Endothelial cell (in vitro differentiated cells): Measurements from ENCODE around the gene COL5A1. TPM values are rescaled to one million over a fixed set of nuclear protein-coding genes. Genes with fewer than 3 reads are reported as not detected.

Source experiments
- DNase-seq: peaks from one replicate; pipeline ENCODE4 v3.0.0; 2021; ENCODE audit warnings: low spot score
- H3K27ac Mint-ChIP-seq: one replicate; pipeline ENCODE4 v1.8.0; 2021; ENCODE audit warnings: mixed read lengths, inconsistent platforms; ENCODE audit not compliant: unreplicated experiment
- H3K27me3 Mint-ChIP-seq: one replicate; pipeline ENCODE4 v1.8.0; 2021; ENCODE audit warnings: mild to moderate bottlenecking, moderate library complexity, mixed read lengths, inconsistent platforms; ENCODE audit not compliant: unreplicated experiment
- H3K36me3 Mint-ChIP-seq: one replicate; pipeline ENCODE4 v1.8.0; 2021; ENCODE audit warnings: mild to moderate bottlenecking, low read depth, mixed read lengths, inconsistent platforms; ENCODE audit not compliant: unreplicated experiment
- H3K4me1 Mint-ChIP-seq: one replicate; pipeline ENCODE4 v1.8.0; 2021; ENCODE audit warnings: mild to moderate bottlenecking, mixed read lengths, inconsistent platforms; ENCODE audit not compliant: unreplicated experiment
- H3K4me3 Mint-ChIP-seq: one replicate; pipeline ENCODE4 v1.8.0; 2021; ENCODE audit warnings: mild to moderate bottlenecking, mixed read lengths, inconsistent platforms; ENCODE audit not compliant: unreplicated experiment
- H3K9me3 Mint-ChIP-seq: one replicate; pipeline ENCODE4 v1.8.0; 2021; ENCODE audit warnings: mixed read lengths, inconsistent platforms; ENCODE audit not compliant: unreplicated experiment
- total RNA-seq: library from RNA; stranded (reverse); fragmentation: NEBNext Ultra II Directional; extraction: Animal tissue kit (Norgen Biotek cat#: 25700); gene quantifications from one replicate; pipeline ENCODE4 v1.2.1, GENCODE V29; 2021; ENCODE audit not compliant: unreplicated experiment
- TF ChIP-seq, protein P1 (sequence below): fragments of 200-600 bp; sonication (generic); IDR thresholded peaks from one replicate; pipeline ENCODE4 v1.5.0; 2021; ENCODE audit warnings: antibody characterized with exemption; ENCODE audit not compliant: unreplicated experiment

The COL5A1 gene
- total RNA-seq, 1 donor from 2014 or later: 24.3 TPM

DNA sequence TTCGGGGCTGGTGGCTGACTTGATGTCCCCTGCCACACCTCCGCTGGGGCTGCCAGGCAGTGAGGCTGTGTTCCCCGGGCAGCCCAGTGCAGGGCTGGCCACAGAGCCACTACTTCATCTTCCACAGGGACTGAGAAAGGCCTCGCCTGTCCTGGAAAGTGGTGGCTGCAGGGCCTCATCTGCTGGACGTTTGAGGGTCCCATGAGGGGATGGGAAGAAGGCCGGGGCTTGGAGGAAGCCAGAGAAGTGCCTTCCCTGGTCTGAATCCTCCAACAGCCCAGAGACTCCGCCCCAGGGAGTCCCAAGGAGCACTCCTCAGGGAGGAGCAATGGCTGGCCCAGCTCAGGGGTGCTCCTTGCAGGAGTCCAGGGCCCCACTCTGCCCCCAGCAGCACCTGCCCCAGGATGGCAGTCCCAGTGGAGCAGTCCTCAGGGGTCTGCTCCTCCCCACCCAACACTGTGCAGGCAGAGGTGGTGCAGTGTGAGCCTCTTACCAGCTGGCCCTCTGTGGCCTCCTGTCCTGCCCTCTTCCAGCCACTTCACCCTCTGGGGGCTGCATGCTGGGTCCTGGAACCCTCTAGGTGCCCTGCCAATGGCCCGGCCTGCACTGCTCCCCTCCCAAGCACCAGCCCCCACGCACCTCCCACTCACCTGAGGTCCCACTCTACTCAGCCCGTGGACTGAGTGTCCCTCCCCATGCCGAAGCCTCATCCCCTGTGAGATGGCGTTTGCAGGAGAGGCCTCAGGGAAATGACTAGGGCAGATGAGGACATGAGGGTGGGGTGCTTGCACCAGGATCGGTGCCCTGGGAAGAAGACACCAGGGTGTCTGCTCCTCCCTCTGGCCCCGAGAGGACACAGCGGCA lies 47.3 kb upstream of the COL5A1 start:
- Mint-ChIP-seq H3K9me3 (no peaks in the 10 kb centered on the region), H3K36me3 (no peaks in the 10 kb centered on the region), H3K4me1 (no peaks in the 10 kb centered on the region), H3K4me3 (no peak overlapping the region), H3K27me3 (peaks cover 9% of the 10 kb centered on the region), H3K27ac (no peak overlapping the region)
- TF ChIP-seq, protein P1, sequence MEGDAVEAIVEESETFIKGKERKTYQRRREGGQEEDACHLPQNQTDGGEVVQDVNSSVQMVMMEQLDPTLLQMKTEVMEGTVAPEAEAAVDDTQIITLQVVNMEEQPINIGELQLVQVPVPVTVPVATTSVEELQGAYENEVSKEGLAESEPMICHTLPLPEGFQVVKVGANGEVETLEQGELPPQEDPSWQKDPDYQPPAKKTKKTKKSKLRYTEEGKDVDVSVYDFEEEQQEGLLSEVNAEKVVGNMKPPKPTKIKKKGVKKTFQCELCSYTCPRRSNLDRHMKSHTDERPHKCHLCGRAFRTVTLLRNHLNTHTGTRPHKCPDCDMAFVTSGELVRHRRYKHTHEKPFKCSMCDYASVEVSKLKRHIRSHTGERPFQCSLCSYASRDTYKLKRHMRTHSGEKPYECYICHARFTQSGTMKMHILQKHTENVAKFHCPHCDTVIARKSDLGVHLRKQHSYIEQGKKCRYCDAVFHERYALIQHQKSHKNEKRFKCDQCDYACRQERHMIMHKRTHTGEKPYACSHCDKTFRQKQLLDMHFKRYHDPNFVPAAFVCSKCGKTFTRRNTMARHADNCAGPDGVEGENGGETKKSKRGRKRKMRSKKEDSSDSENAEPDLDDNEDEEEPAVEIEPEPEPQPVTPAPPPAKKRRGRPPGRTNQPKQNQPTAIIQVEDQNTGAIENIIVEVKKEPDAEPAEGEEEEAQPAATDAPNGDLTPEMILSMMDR: no peak
- peak; percentile 1 for DNase-seq

DNA sequence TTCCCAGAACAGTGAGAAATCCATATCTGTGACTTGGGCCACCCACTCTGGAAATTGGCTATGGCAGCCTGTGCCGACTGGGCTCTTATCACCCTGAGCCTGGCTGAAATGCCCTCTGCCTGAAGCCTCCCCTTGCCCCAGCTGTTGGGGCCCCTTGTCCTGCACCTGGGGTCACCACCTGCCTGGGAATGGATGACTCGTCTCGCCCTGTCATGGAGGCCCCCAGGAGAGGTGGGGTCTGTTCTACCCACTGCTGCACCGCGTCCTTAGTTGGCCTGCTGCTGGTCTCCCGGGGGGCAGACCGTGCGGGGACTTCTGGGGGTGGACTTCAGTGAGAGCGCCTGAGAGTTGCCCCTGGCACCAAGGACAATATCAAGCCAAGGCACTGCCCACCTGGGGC lies 46.6 kb upstream of the COL5A1 start:
- peak; percentile 5 for DNase-seq
- H3K27ac Mint-ChIP-seq: no peak overlapping the region
- TF ChIP-seq, protein P1: no peak
- peaks cover 9% of the 10 kb centered on the region for H3K27me3 Mint-ChIP-seq
- no peaks in the 10 kb centered on the region for H3K9me3 Mint-ChIP-seq
- no peak overlapping the region for H3K4me3 Mint-ChIP-seq
- H3K4me1 Mint-ChIP-seq: no peaks in the 10 kb centered on the region
- no peaks in the 10 kb centered on the region for H3K36me3 Mint-ChIP-seq

DNA sequence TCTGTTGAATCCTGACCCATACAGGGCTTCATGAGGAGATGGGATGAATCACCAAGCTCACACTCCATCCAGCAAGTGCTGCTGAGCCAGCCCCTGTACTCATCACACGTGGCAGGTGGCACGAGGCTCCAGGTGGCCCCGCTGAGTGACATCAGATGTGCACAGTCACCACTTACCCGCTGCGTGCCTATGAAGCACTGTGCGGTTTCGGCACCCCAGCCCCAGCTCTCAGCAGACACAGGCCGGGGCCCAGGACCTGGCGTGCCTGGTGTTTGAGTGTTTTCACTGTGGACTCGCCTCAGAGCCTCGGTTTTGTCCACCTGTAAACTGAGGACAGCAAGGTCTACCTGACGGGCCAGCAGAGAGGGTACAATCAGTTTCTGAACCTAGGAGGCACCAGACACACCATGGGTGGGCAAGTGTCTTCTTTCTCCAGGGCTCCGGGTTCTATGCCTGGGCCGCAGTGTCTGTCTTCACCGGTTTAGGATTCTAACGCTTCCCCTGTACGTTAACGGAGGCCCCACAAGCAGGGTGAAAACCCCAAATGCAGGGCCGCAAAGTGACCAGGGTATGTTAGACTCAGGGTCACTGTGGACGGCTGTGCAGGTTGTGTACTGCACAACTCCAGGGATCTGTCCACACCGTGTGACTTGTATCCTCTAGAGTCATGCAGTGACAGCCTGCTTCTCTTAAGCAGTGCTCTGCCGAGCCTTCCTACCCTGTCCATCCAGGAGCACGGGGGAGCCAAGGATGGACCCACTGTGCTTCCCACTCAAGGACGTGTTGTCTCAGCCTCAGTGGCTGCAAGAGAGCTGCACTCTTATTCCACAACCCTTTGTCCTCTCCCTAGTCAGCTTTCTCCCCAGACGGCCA lies 44.3 kb upstream of the COL5A1 start:
- peak; percentile 4 for DNase-seq
- Mint-ChIP-seq H3K4me1 (no peaks in the 10 kb centered on the region), H3K4me3 (no peak overlapping the region), H3K27me3 (peaks cover 6% of the 10 kb centered on the region), H3K9me3 (no peaks in the 10 kb centered on the region), H3K27ac (no peak overlapping the region), H3K36me3 (no peaks in the 10 kb centered on the region)
- TF ChIP-seq, protein P1: no peak

DNA sequence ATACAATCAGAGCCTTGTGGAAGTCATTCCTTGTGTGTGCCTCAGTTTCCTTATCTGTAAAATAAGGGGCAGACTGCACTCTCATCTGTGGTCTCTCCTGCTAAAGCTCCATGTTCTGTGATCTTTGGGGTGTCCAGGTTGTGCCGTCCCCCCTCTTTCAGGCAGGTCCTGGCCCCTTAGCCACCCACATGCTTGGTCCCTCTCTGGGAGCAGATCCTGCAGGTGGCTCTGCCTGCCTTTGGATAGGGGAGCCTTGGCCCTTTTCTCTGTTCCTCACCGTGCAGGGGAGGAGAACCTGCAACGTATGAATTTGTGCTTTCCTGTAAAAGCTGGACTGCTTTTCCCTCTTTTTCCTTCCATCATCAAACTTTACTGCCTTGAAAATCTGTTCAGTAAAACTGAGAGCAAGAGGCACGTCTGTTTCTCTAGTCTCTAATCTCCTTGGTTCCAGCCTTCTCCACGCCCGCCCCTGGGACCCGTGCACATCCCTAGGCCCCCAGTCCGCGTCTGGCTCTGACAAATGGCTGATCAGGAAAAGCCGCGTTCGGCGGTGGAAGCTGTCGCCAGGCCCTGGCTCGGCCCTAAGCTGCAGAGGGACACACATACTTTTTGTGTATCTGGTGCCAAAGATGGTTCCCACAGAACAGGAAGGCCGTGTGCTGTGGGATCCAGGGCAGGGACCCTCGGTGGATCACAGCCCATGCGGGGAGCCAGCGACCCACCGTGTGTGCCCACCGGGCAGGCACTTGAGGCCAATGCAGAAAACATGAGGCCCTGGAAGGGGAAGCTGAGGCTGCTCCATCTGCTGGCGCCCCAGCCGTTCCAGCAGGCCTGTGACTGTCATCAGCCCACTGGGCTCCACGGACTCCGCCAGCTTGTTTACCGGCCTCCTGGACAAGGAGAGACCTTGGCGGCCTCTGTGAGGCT lies 43.4 kb upstream of the COL5A1 start:
- peak; percentile 12 for DNase-seq
- H3K36me3 Mint-ChIP-seq: no peaks in the 10 kb centered on the region
- H3K4me3 Mint-ChIP-seq: no peak overlapping the region
- no peaks in the 10 kb centered on the region for H3K9me3 Mint-ChIP-seq
- peaks cover 4% of the 10 kb centered on the region for H3K27me3 Mint-ChIP-seq
- TF ChIP-seq, protein P1: no peak
- peaks cover 2% of the 10 kb centered on the region for H3K4me1 Mint-ChIP-seq
- H3K27ac Mint-ChIP-seq: no peak overlapping the region
